Activated naive CD4-positive, alpha-beta T cell (primary cell): ENCODE data around the gene HEATR5B.
"Not testable (repeated sequence)": the region's sequence is repeated elsewhere in the genome, so short reads cannot be mapped to it uniquely, and the experiment has no call there.

Source experiments
- DNase-seq, 4 experiments: peaks; one replicate each; lab custom pipeline; 2025; lab: John Stamatoyannopoulos, UW

Gene HEATR5B

DNA sequence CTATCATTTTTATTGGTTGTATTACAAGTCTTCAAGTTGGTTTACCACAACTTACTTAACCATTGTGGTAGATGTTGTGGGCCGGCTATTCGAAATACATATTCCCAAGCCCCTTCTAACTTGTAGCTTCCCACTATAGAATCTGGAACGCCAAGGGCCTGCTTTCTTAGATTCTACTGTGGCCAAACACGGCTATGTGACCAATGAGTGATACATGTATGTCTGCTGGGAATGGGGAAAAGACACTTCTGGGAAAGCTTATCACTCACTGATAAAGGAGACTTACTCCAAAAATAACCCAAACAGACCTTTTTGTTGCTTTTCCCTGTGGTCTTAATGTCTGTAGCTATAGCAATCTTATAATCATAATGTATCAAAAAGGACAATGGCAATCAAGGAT, 142.3 kb downstream of the HEATR5B start:
- no peak for DNase-seq

- not testable (repeated sequence) for DNase-seq
Observed at GRCh38 chr2:36936526-36936925, 147.6 kb downstream of the HEATR5B start.

- DNase-seq = not testable (repeated sequence)
Observed at GRCh38 chr2:36931688-36932087, 152.5 kb downstream of the HEATR5B start.
